ENCODE measurements around the gene RCAN1.

The RCAN1 gene

DNA sequence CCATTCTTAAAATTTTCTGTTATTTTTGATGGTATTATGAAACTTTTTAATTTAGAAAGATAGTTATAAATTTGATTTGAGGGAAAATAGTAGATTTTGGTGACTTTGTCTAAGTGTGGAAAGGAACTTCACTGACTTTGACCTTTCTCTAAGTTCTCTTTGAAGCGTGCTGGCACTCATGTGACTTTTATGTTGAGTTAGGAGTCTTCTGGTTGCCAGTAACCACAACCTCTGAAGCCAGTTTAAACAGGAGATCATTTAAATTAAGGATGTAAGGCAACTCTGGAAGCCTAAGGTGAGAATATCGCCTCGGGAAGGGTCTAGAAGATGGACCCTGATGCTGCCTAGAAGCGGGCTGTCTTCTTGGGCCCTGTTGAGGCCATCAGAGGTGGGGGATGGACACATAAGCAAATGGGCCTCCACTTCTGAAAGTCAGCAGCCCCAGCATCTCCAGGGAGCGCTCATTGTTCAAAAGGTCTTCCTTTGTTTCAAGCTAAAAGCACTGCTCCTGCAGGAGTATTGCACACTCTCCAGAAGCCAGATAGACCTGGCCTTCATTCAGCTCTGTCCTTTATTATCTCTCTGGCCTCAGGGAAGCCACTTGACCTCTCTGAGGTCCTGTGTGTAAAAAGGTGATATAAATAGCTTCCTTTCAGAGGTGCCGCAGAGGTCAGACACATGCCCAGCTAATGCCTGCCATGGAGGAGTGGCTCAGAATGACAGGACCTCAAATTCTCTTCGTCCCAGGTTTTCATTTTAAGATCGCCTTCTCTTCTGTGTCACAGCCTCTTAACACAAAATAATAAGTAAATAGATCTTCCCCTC is 5.1 kb upstream of the RCAN1 start:
- ChIA-PET CTCF (interaction anchor here (0.9 to 3.2 kb wide), 2 partner anchors 11 to 17 kb away, joined by 7 to 16 read pairs; no protein-coding TSS in a partner anchor), POLR2A (no interaction called here)
- H3K4me3 ChIP-seq (ENCODE audit: low read depth, low read length) = no peak overlapping the region
- no peak overlapping the region for H3K27ac ChIP-seq (ENCODE audit: extremely low read depth, low read depth, low read length)
- no peaks in the 10 kb centered on the region for H3K9me3 ChIP-seq (ENCODE audit: control insufficient read depth, insufficient read depth, low read depth, low read length)
- H3K36me3 ChIP-seq (ENCODE audit: control insufficient read depth in 2 of 2, insufficient read depth in 1 of 2, low read length in 2 of 2) = no peaks in the 10 kb centered on the region
- no peak for TF ChIP-seq ZNF776 (tag by site-specific recombination; IDR thresholded peaks at IDR 0.05; ENCODE audit: borderline replicate concordance)
- no peak for TF ChIP-seq ZBTB1 (tag by site-specific recombination; IDR thresholded peaks at IDR 0.05)
- no peak for TF ChIP-seq ZNF423 (tag by site-specific recombination; IDR thresholded peaks at IDR 0.05)
- TF ChIP-seq, protein P1, sequence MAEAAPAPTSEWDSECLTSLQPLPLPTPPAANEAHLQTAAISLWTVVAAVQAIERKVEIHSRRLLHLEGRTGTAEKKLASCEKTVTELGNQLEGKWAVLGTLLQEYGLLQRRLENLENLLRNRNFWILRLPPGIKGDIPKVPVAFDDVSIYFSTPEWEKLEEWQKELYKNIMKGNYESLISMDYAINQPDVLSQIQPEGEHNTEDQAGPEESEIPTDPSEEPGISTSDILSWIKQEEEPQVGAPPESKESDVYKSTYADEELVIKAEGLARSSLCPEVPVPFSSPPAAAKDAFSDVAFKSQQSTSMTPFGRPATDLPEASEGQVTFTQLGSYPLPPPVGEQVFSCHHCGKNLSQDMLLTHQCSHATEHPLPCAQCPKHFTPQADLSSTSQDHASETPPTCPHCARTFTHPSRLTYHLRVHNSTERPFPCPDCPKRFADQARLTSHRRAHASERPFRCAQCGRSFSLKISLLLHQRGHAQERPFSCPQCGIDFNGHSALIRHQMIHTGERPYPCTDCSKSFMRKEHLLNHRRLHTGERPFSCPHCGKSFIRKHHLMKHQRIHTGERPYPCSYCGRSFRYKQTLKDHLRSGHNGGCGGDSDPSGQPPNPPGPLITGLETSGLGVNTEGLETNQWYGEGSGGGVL (tag by site-specific recombination; IDR thresholded peaks at IDR 0.05) = no peak
- TF ChIP-seq ZNF677 (tag by site-specific recombination; IDR thresholded peaks at IDR 0.05) = no peak
- TF ChIP-seq, protein P2, sequence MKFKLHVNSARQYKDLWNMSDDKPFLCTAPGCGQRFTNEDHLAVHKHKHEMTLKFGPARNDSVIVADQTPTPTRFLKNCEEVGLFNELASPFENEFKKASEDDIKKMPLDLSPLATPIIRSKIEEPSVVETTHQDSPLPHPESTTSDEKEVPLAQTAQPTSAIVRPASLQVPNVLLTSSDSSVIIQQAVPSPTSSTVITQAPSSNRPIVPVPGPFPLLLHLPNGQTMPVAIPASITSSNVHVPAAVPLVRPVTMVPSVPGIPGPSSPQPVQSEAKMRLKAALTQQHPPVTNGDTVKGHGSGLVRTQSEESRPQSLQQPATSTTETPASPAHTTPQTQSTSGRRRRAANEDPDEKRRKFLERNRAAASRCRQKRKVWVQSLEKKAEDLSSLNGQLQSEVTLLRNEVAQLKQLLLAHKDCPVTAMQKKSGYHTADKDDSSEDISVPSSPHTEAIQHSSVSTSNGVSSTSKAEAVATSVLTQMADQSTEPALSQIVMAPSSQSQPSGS (tag by site-specific recombination; IDR thresholded peaks at IDR 0.05; ENCODE audit: low read depth) = no peak
- TF ChIP-seq ZNF529 (tag by site-specific recombination; IDR thresholded peaks at IDR 0.05; ENCODE audit: insufficient replicate concordance) = no peak
- TF ChIP-seq, protein P3, sequence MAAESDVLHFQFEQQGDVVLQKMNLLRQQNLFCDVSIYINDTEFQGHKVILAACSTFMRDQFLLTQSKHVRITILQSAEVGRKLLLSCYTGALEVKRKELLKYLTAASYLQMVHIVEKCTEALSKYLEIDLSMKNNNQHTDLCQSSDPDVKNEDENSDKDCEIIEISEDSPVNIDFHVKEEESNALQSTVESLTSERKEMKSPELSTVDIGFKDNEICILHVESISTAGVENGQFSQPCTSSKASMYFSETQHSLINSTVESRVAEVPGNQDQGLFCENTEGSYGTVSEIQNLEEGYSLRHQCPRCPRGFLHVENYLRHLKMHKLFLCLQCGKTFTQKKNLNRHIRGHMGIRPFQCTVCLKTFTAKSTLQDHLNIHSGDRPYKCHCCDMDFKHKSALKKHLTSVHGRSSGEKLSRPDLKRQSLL (tag by site-specific recombination; IDR thresholded peaks at IDR 0.05) = no peak
- TF ChIP-seq, protein P4, sequence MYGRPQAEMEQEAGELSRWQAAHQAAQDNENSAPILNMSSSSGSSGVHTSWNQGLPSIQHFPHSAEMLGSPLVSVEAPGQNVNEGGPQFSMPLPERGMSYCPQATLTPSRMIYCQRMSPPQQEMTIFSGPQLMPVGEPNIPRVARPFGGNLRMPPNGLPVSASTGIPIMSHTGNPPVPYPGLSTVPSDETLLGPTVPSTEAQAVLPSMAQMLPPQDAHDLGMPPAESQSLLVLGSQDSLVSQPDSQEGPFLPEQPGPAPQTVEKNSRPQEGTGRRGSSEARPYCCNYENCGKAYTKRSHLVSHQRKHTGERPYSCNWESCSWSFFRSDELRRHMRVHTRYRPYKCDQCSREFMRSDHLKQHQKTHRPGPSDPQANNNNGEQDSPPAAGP (tag by site-specific recombination; IDR thresholded peaks at IDR 0.05) = no peak
- TF ChIP-seq SP2 (tag by site-specific recombination; IDR thresholded peaks at IDR 0.05) = no peak
- no peak for TF ChIP-seq ZNF610 (tag by site-specific recombination; IDR thresholded peaks at IDR 0.05; ENCODE audit: borderline replicate concordance)
- TF ChIP-seq ZNF521 (tag by site-specific recombination; IDR thresholded peaks at IDR 0.05) = no peak
- TF ChIP-seq, protein P5, sequence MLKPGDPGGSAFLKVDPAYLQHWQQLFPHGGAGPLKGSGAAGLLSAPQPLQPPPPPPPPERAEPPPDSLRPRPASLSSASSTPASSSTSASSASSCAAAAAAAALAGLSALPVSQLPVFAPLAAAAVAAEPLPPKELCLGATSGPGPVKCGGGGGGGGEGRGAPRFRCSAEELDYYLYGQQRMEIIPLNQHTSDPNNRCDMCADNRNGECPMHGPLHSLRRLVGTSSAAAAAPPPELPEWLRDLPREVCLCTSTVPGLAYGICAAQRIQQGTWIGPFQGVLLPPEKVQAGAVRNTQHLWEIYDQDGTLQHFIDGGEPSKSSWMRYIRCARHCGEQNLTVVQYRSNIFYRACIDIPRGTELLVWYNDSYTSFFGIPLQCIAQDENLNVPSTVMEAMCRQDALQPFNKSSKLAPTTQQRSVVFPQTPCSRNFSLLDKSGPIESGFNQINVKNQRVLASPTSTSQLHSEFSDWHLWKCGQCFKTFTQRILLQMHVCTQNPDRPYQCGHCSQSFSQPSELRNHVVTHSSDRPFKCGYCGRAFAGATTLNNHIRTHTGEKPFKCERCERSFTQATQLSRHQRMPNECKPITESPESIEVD (tag by site-specific recombination; IDR thresholded peaks at IDR 0.05) = no peak
- TF ChIP-seq ZNF843 (tag by site-specific recombination; IDR thresholded peaks at IDR 0.05) = no peak
- no peak for TF ChIP-seq KLF16 (tag by site-specific recombination; IDR thresholded peaks at IDR 0.05)
- TF ChIP-seq GLIS2 (tag by site-specific recombination; IDR thresholded peaks at IDR 0.05) = no peak
- no peaks in the 10 kb centered on the region for H3K4me1 ChIP-seq (ENCODE audit: control insufficient read depth, insufficient read depth, low read length)

DNA sequence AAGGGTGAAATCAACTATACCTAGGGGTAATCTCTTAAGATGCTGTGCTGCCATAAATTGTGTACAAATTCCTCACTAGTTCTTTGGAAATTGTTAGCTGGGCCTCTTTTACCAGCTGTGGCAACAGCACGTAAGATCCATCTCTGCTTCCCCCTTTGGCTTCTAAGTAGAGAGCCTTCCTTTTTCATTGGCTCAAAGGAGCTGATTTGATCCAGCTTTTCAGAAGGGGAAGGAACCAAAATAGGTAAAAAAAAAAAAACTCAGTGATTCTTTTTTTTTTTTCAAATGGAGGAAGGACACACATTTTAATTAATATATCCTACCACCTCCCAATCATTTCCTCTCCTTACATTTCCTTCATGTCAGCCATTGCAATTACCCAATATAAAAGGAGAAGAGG is 4.0 kb upstream of the RCAN1 start:
- H3K27ac ChIP-seq (ENCODE audit: extremely low read depth, low read depth, low read length) = no peak overlapping the region
- H3K36me3 ChIP-seq (ENCODE audit: control insufficient read depth in 2 of 2, insufficient read depth in 1 of 2, low read length in 2 of 2) = no peaks in the 10 kb centered on the region
- H3K4me3 ChIP-seq (ENCODE audit: low read depth, low read length) = no peak overlapping the region
- no peaks in the 10 kb centered on the region for H3K9me3 ChIP-seq (ENCODE audit: control insufficient read depth, insufficient read depth, low read depth, low read length)
- ChIA-PET POLR2A (no interaction called here), CTCF (no interaction called here)
- no peaks in the 10 kb centered on the region for H3K4me1 ChIP-seq (ENCODE audit: control insufficient read depth, insufficient read depth, low read length)
- TF ChIP-seq, protein P6, sequence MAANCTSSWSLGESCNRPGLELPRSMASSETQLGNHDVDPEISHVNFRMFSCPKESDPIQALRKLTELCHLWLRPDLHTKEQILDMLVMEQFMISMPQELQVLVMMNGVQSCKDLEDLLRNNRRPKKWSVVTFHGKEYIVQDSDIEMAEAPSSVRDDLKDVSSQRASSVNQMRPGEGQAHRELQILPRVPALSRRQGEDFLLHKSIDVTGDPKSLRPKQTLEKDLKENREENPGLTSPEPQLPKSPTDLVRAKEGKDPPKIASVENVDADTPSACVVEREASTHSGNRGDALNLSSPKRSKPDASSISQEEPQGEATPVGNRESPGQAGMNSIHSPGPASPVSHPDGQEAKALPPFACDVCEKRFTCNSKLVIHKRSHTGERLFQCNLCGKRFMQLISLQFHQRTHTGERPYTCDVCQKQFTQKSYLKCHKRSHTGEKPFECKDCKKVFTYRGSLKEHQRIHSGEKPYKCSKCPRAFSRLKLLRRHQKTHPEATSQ (tag by site-specific recombination; IDR thresholded peaks at IDR 0.05) = no peak
- TF ChIP-seq SCRT1 (tag by site-specific recombination; IDR thresholded peaks at IDR 0.05; ENCODE audit: borderline replicate concordance) = no peak
- no peak for TF ChIP-seq ZNF10 (tag by site-specific recombination; IDR thresholded peaks at IDR 0.05)
- no peak for TF ChIP-seq RBAK (tag by site-specific recombination; IDR thresholded peaks at IDR 0.05)
- no peak for TF ChIP-seq ZNF19 (tag by site-specific recombination; IDR thresholded peaks at IDR 0.05; ENCODE audit: low read depth)
- TF ChIP-seq ZNF423 (tag by site-specific recombination; IDR thresholded peaks at IDR 0.05) = no peak
- TF ChIP-seq ZNF776 (tag by site-specific recombination; IDR thresholded peaks at IDR 0.05; ENCODE audit: borderline replicate concordance) = no peak
- no peak for TF ChIP-seq ZNF600 (tag by site-specific recombination; IDR thresholded peaks at IDR 0.05)
- TF ChIP-seq MZF1 (tag by site-specific recombination; IDR thresholded peaks at IDR 0.05; ENCODE audit: borderline replicate concordance) = no peak
- TF ChIP-seq ZNF510 (tag by site-specific recombination; IDR thresholded peaks at IDR 0.05; ENCODE audit: insufficient replicate concordance) = no peak
- TF ChIP-seq ZNF664 (tag by site-specific recombination; IDR thresholded peaks at IDR 0.05) = no peak
- no peak for TF ChIP-seq ZNF768 (tag by site-specific recombination; IDR thresholded peaks at IDR 0.05)
